Measurements from ENCODE around the gene YPEL2.
"Not testable (repeated sequence)": the region's sequence is repeated elsewhere in the genome, so short reads cannot be mapped to it uniquely, and the experiment has no call there.

The YPEL2 gene

GRCh38 chr17:59331129-59331928 is at the start of gene YPEL2:
TSS of gene YPEL2 (plus strand) at chr17:59331655. CDS start at chr17:59353410, 21,755 bp downstream.
- DNase-seq (ENCODE audit: extremely low read depth, low read depth), result peak; percentile 91
- TF ChIP-seq CTCF (IDR thresholded peaks at IDR 0.05; ENCODE audit: low read depth, low read length), result no peak

GRCh38 chr17:59284317-59284716 is 47.1 kb upstream of the YPEL2 start:
- TF ChIP-seq CTCF (IDR thresholded peaks at IDR 0.05; ENCODE audit: low read depth, low read length), result no peak
- DNase-seq (ENCODE audit: extremely low read depth, low read depth), result no peak

GRCh38 chr17:59287452-59287851 is 44.0 kb upstream of the YPEL2 start:
- no peak for DNase-seq (ENCODE audit: extremely low read depth, low read depth)
- no peak for TF ChIP-seq CTCF (IDR thresholded peaks at IDR 0.05; ENCODE audit: low read depth, low read length)

GRCh38 chr17:59287891-59288290 is 43.6 kb upstream of the YPEL2 start:
- no peak for DNase-seq (ENCODE audit: extremely low read depth, low read depth)
- no peak for TF ChIP-seq CTCF (IDR thresholded peaks at IDR 0.05; ENCODE audit: low read depth, low read length)

GRCh38 chr17:59289981-59290301 is 41.5 kb upstream of the YPEL2 start:
- DNase-seq (ENCODE audit: extremely low read depth, low read depth), result no peak
- TF ChIP-seq CTCF (IDR thresholded peaks at IDR 0.05; ENCODE audit: low read depth, low read length), result no peak

- DNase-seq (ENCODE audit: extremely low read depth, low read depth), result not testable (repeated sequence)
Measured at GRCh38 chr17:59290302-59290998, 41.0 kb upstream of the YPEL2 start.

GRCh38 chr17:59292174-59292523 is 39.3 kb upstream of the YPEL2 start:
- DNase-seq (ENCODE audit: extremely low read depth, low read depth), result no peak
- no peak for TF ChIP-seq CTCF (IDR thresholded peaks at IDR 0.05; ENCODE audit: low read depth, low read length)

Data from AG09319 (cell line).